CD14-positive monocyte (primary cell): Measurements from ENCODE around the gene RAX2. TPM values are rescaled to one million over a fixed set of nuclear protein-coding genes. Genes with fewer than 3 reads are reported as not detected.
A peak's percentile ranks its signal among the peaks of the same experiment; 100 is the strongest.

ENCODE experiments used
- DNase-seq, 3 donors: peaks; one replicate each; pipeline ENCODE4 v3.0.0-alpha.2; 2011 to 2022
- H2AFZ ChIP-seq: 2 replicates; pipeline ENCODE4 v1.6.0; 2012; ENCODE audit warnings: mild to moderate bottlenecking, low read depth, low read length, inconsistent platforms; ENCODE audit not compliant: insufficient read depth, poor library complexity, severe bottlenecking
- H3K27ac ChIP-seq, 2 donors: 1 replicate in 1 of 2; 2 replicates in 1 of 2; pipeline ENCODE4 v1.5.1; 2012 to 2013; ENCODE audit warnings: low read length in 2 of 2, control low read depth in 1 of 2, inconsistent platforms in 1 of 2, low read depth in 1 of 2, mild to moderate bottlenecking in 1 of 2
- H3K27me3 ChIP-seq, 2 donors: one replicate each; pipeline versions ENCODE4 v1.6.0 to v1.6.1; 2011 to 2013; ENCODE audit warnings: low read length in 2 of 2; ENCODE audit not compliant: control insufficient read depth in 2 of 2, insufficient read depth in 2 of 2
- H3K36me3 ChIP-seq, 2 donors: replicated peaks in 1 of 2; 1 replicate in 1 of 2; 2 replicates in 1 of 2; pipeline versions ENCODE4 v1.5.1 to v1.6.1; 2012 to 2013; ENCODE audit warnings: low read length in 2 of 2, control low read depth in 1 of 2, inconsistent platforms in 1 of 2, mild to moderate bottlenecking in 1 of 2; ENCODE audit not compliant: insufficient read depth in 2 of 2, control insufficient read depth in 1 of 2
- H3K4me1 ChIP-seq, 2 donors: 1 replicate in 1 of 2; 2 replicates in 1 of 2; pipeline versions ENCODE4 v1.5.1 to v1.6.1; 2012 to 2013; ENCODE audit warnings: low read length in 2 of 2, control low read depth in 1 of 2, inconsistent platforms in 1 of 2, mild to moderate bottlenecking in 1 of 2, moderate library complexity in 1 of 2; ENCODE audit not compliant: insufficient read depth in 2 of 2, control insufficient read depth in 1 of 2
- H3K4me2 ChIP-seq: replicated peaks from 2 replicates; pipeline ENCODE3; 2012; ENCODE audit warnings: low read length, moderate library complexity, mild to moderate bottlenecking; ENCODE audit not compliant: poor library complexity, severe bottlenecking; ENCODE audit errors: extremely low read depth
- H3K4me3 ChIP-seq, 3 experiments: fragments of 200-600 bp in 1 of 3; sonication (generic) in 1 of 3; replicated peaks in 1 of 3; 1 replicate in 2 of 3; 2 replicates in 1 of 3; pipeline ENCODE4 v1.5.1; 2011 to 2013; ENCODE audit warnings: low read length in 3 of 3, mild to moderate bottlenecking in 3 of 3, control low read depth in 2 of 3, low read depth in 2 of 3, inconsistent platforms in 1 of 3, moderate library complexity in 1 of 3
- H3K79me2 ChIP-seq: 2 replicates; pipeline ENCODE4 v1.6.0; 2012; ENCODE audit warnings: mild to moderate bottlenecking, control low read depth, inconsistent platforms, low read length, moderate library complexity; ENCODE audit not compliant: insufficient read depth
- H3K9ac ChIP-seq: 2 replicates; pipeline ENCODE4 v1.6.0; 2017; ENCODE audit warnings: low read length, mild to moderate bottlenecking; ENCODE audit not compliant: insufficient read depth, poor library complexity, severe bottlenecking
- H3K9me3 ChIP-seq, 2 donors: replicated peaks in 1 of 2; 1 replicate in 1 of 2; 2 replicates in 1 of 2; pipeline versions ENCODE4 v1.5.1 to v1.6.1; 2012 to 2013; ENCODE audit warnings: low read length in 2 of 2, control low read depth in 1 of 2; ENCODE audit not compliant: control insufficient read depth in 1 of 2, insufficient read depth in 1 of 2
- H4K20me1 ChIP-seq: 2 replicates; pipeline ENCODE4 v1.6.0; 2012; ENCODE audit warnings: mild to moderate bottlenecking, low read length, control low read depth, moderate library complexity; ENCODE audit not compliant: insufficient read depth
- H3K27ac Mint-ChIP-seq, 7 donors: one replicate each; pipeline ENCODE4 v1.8.0; 2020; ENCODE audit warnings: mild to moderate bottlenecking in 7 of 7, mixed read lengths in 7 of 7, moderate library complexity in 6 of 7, inconsistent platforms in 2 of 7
- H3K27me3 Mint-ChIP-seq, 3 donors: one replicate each; pipeline ENCODE4 v1.8.0; 2021 to 2022; ENCODE audit warnings: low read depth in 3 of 3, mild to moderate bottlenecking in 3 of 3, mixed read lengths in 3 of 3, moderate library complexity in 3 of 3, inconsistent platforms in 1 of 3
- H3K36me3 Mint-ChIP-seq, 2 donors: one replicate each; pipeline ENCODE4 v1.8.0; 2020; ENCODE audit warnings: mixed read lengths in 2 of 2, inconsistent platforms in 1 of 2, mild to moderate bottlenecking in 1 of 2
- H3K4me1 Mint-ChIP-seq: one replicate; pipeline ENCODE4 v1.8.0; 2020; ENCODE audit warnings: mild to moderate bottlenecking, mixed read lengths
- H3K4me3 Mint-ChIP-seq, 2 donors: one replicate each; pipeline ENCODE4 v1.8.0; 2020; ENCODE audit warnings: mild to moderate bottlenecking in 2 of 2, mixed read lengths in 2 of 2, moderate library complexity in 1 of 2
- H3K9me3 Mint-ChIP-seq, 7 donors: one replicate each; pipeline ENCODE4 v1.8.0; 2020 to 2022; ENCODE audit warnings: mixed read lengths in 7 of 7, mild to moderate bottlenecking in 6 of 7, moderate library complexity in 6 of 7, inconsistent platforms in 2 of 7
- WGBS: methylation state at CpG from one replicate; pipeline ENCODE4 v1.1.5; 2013; ENCODE audit warnings: missing lambda C conversion rate; ENCODE audit not compliant: insufficient coverage; 5-methylcytosine and 5-hydroxymethylcytosine counted together
- intact Hi-C, 2 donors: fragments of 100-400 bp; cut with micrococcal nuclease; formaldehyde crosslinking; loops; one replicate each; pipeline versions ENCODE4 v1.15.0 to v1.15.1; 2023
- polyA plus RNA-seq, 3 donors: library from polyadenylated mRNA; depleted of rRNA in 1 of 3; unstranded in 2 of 3; stranded (reverse) in 1 of 3; fragments of 300-500 nt in 2 of 3; fragments of >200 nt in 1 of 3; fragmentation: Illumina TruSeq in 2 of 3; gene quantifications; 1 replicate in 2 of 3; 2 replicates in 1 of 3; pipeline ENCODE4 v1.2.3, GENCODE V29; 2012 to 2021
- TF ChIP-seq, protein P1 (sequence below): fragments of 200-600 bp; IDR thresholded peaks from one replicate; pipeline ENCODE4 v1.8.0; 2022; ENCODE audit warnings: antibody characterized with exemption, mild to moderate bottlenecking

Gene RAX2
- polyA plus RNA-seq, 3 donors, result not detected

DNA sequence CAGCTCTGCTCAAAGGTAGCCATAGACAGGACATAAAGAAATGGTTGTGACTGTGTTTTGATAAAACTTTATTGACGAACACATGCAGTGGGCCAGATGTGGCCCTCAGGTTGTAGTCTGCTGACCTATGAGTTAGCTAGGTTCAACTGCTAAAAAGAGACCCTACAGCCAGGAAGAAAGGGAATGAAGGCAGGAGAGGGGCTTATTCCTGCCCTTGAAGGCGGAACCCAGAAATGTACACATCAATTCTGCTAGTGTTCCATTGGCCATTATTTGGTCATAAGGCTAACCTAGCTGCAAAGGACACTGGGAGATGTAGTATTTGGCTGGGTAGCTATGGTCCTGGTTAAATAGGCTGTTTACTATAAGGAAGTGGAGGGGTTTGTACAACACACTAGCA is 28.5 kb downstream of the RAX2 start:
- peak in 1 of 3 donors; percentile 4 for DNase-seq
- Histone ChIP-seq H4K20me1 (no peaks in the 10 kb centered on the region), H2AFZ (no peak overlapping the region), H3K9ac (no peak overlapping the region), H3K36me3 (no peaks in the 10 kb centered on the region), H3K4me3 (no peak overlapping the region), H3K27ac (no peak overlapping the region), H3K27me3 (no peaks in the 10 kb centered on the region), H3K4me1 (no peaks in the 10 kb centered on the region), H3K9me3 (no peaks in the 10 kb centered on the region), H3K4me2 (no peak overlapping the region), H3K79me2 (no peaks in the 10 kb centered on the region)
- Mint-ChIP-seq H3K4me3 (no peak overlapping the region), H3K36me3 (no peaks in the 10 kb centered on the region), H3K9me3 (peaks cover 0 to 3% (median 0%) of the 10 kb centered on the region in 7 donors), H3K4me1 (no peaks in the 10 kb centered on the region), H3K27ac (no peak overlapping the region), H3K27me3 (peaks cover 0 to 5% (median 1%) of the 10 kb centered on the region in 3 donors)
- WGBS, result 100% methylated on average over 2 of the region's 2 CpGs
- intact Hi-C loops, result no loop called here
- TF ChIP-seq, protein P1, sequence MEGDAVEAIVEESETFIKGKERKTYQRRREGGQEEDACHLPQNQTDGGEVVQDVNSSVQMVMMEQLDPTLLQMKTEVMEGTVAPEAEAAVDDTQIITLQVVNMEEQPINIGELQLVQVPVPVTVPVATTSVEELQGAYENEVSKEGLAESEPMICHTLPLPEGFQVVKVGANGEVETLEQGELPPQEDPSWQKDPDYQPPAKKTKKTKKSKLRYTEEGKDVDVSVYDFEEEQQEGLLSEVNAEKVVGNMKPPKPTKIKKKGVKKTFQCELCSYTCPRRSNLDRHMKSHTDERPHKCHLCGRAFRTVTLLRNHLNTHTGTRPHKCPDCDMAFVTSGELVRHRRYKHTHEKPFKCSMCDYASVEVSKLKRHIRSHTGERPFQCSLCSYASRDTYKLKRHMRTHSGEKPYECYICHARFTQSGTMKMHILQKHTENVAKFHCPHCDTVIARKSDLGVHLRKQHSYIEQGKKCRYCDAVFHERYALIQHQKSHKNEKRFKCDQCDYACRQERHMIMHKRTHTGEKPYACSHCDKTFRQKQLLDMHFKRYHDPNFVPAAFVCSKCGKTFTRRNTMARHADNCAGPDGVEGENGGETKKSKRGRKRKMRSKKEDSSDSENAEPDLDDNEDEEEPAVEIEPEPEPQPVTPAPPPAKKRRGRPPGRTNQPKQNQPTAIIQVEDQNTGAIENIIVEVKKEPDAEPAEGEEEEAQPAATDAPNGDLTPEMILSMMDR, result no peak

DNA sequence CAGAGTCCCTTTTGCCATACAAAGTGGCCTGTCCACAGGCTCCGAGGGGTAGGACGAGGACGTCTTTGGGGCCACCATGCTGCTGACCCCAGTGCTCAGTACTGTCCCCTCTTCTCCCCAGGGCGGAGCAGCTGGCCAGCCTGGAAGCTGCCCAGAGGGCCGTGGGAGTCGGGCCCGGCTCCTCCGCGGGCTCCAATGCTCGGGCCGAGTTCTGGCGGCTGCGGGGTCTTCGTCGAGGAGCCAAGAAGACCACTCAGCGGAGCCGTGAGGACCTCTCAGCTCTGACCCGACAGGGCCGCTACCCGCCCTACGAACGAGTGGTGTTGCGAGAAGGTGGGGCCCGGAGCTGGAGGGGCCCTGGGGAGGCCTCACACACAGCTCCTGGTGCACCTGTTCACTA is 31.6 kb downstream of the RAX2 start:
- H3K79me2 ChIP-seq, result no peaks in the 10 kb centered on the region
- no peaks in the 10 kb centered on the region for H3K9me3 ChIP-seq
- intact Hi-C loops, result no loop called here
- no peak overlapping the region for H3K9ac ChIP-seq
- no peak for DNase-seq
- no peak overlapping the region for H3K27ac ChIP-seq
- H3K36me3 Mint-ChIP-seq, result no peaks in the 10 kb centered on the region
- no peaks in the 10 kb centered on the region for H3K36me3 ChIP-seq
- H3K4me3 ChIP-seq, result no peak overlapping the region
- H3K4me1 Mint-ChIP-seq, result no peaks in the 10 kb centered on the region
- TF ChIP-seq, protein P1, result no peak
- H3K4me2 ChIP-seq, result no peak overlapping the region
- H3K27me3 Mint-ChIP-seq, result peaks cover 4 to 6% (median 5%) of the 10 kb centered on the region in 3 donors
- no peaks in the 10 kb centered on the region for H3K4me1 ChIP-seq
- WGBS, result 94% methylated on average over 18 of the region's 24 CpGs
- no peak overlapping the region for H3K4me3 Mint-ChIP-seq
- no peaks in the 10 kb centered on the region for H4K20me1 ChIP-seq
- no peak overlapping the region for H2AFZ ChIP-seq
- H3K9me3 Mint-ChIP-seq, result peaks cover 0 to 3% (median 0%) of the 10 kb centered on the region in 7 donors
- no peak overlapping the region for H3K27ac Mint-ChIP-seq
- no peaks in the 10 kb centered on the region for H3K27me3 ChIP-seq
